ENCODE results near the gene TCEAL3.

DNA sequence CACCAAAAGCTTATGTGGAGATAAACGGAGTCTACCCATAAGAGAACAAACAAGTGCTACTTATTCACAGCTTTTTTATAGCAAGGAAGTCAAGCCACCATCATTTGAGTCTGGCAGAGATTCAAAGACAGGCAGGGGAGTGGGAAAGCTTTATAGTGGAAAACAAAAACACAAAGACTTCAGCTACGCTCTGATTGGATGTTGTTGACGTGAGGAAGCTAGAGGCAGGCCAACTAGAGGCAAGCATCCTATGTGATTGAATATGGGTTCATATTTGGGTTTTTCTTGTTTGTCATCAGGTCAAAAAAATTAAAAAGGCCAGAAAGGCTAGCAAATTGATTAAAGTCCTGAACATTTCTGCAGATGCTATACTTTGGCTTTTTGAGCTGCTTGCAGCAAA, 23.2 kb upstream of the TCEAL3 start:
- TF ChIP-seq CTCF (IDR thresholded peaks at IDR 0.05) (no peak), EZH2phosphoT487 (IDR thresholded peaks at IDR 0.05) (no peak), EZH2 (IDR thresholded peaks at IDR 0.05) (no peak)

All from neural progenitor cell (in vitro differentiated cells).